ENCODE measurements around the gene C3orf22.
"Not testable (repeated sequence)": the region's sequence is repeated elsewhere in the genome, so short reads cannot be mapped to it uniquely, and the experiment has no call there.

Gene C3orf22, protein sequence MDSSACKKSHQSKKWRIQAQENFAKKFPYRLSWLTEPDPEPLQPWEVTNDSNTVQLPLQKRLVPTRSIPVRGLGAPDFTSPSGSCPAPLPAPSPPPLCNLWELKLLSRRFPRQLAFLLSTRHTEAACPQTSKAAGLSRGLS

GRCh38 chr3:126558336-126559071 lies at the start of gene C3orf22:
C3orf22 (minus strand) TSS chr3:126558932; CDS start chr3:126553390, 5,542 bp downstream.
- DNase-seq, result no peak

- peak; percentile 11 for DNase-seq
Observed at GRCh38 chr3:126607214-126607908, 48.6 kb upstream of the C3orf22 start.

DNA sequence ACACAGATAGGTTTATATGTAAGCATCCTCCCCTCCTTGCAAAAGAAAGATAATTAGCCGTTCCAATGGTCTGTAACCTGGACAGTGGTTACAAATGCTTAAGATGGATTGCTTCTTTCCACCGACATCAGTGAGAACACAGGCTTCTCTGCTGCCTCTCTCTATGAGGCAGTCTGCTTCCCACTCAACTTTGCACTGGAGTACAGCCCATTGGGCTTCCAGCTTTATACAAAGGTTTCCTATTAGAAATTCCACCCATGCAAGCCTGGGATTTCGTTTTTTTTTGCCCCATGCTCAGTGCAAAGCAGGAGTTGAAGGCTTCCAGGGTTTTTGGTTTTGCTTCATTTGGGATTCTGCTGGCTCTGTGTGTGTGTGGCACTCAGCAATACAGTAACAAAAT lies 47.3 kb upstream of the C3orf22 start:
- DNase-seq, result no peak

DNA sequence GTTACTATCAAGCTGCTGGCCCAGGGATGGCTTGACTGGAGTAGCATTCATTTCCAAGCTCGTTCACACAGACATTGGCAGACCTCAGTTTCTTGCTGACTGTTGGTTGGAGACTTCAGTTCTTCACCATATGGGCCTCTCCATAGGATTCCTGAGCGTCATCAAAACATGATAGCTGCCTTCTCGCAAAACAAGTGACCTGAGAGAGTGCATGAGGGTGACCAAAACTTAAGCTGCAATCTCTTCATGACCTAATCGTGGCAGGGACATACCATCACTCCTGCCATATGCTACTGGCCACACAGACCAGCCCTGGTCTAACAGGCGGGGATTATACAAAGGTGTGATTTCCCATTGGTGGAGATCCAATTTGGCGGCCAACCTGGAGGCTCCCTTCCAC lies 46.0 kb upstream of the C3orf22 start:
- no peak for DNase-seq

DNA sequence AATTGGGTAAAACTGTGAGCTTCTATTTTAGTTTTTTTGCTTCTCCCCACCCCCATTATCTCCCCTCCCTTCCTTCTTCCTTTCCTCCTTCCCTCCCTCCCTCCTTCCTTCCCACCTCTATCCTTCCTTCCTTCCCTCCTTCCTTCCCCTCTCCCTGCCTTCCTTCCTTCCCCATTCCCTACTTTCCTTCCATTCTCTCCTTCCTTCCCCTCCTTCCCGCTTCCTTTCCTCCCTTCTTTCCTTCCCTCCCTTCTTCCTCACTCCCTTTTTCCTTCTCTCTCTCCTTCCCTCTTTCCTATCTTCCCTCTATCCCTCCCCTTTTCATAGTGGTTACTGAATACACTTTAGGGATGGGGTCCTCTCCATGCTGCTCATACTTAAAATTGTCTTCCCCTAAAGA lies 40.4 kb upstream of the C3orf22 start:
- DNase-seq, result no peak

GRCh38 chr3:126595479-126595878 lies 36.7 kb upstream of the C3orf22 start:
- DNase-seq, result not testable (repeated sequence)

DNA sequence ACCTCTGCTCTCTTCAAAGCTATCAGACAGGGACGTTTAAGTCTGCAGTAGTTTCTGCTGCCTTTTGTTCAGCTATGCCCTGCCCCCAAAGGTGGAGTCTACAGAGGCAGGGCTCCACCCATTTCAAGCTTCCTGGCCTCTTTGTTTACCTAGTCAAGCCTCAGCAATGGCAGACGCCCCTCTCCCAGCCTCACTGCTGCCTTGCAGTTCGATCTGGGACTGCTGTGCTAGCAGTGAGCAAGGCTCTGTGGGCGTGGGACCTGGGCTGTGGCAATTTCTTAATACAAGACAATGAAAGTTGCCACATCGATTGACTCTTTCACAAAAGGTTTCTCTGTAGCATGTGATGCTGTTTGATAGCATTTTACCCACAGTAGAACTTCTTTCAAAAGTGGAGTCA lies 32.8 kb upstream of the C3orf22 start:
- DNase-seq, result not testable (repeated sequence)

DNA sequence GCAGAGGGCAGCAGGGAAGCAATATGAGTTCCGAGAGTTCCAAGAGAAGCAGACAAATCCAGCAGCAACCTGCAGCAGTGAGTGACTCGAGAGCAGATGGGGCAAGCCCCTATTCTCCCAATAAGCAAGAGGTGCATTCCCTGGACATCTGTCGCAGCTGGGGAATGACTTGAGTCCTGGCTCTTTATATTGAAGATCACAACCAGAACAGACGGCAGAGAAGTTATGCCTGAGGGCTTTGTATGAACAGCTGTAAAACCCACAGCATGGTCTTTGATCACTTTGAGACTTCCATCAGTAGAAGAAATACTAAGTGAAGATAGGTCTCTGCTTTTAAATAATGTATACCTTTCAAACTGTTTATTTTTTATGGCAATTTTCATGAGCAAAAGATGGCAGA lies 23.6 kb upstream of the C3orf22 start:
- no peak for DNase-seq

DNA sequence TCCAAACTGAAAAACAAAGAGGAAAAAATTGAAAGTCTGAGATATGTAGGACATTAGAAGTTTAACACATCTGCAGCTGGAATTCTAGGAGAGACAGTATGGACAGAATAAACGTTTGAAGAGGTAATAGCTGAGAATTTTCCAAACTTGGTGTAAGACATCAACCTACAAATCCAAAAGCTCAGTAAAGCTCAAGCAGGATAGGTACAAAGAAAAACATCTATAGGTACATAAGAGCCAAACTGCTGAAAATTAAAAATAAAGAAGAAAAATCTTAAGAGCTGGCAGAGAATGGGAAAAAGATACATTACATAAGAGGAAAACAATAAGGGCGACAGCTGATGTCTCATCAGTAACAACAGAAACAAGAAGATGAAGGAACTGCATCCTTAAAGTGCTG lies 22.8 kb upstream of the C3orf22 start:
- no peak for DNase-seq

DNA sequence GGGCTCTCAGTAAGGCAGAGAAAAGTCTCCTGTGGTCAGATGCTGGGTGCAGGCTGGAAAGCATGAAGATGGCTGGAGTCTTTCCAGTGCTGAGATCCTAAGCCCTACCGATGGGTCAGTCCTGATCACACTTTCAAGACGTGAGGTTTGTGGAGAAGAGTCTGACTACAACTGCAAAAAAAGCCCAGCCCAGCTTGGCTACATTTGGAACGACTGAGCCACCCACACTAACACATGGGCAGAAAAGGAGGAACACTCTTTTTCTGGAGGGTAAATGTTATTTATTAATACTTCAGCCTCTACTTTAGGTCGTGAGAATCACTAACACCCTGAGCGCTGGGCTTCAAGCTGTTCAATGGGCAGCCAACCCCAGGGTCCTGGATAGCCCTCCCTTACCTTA lies 22.0 kb upstream of the C3orf22 start:
- DNase-seq, result no peak

DNA sequence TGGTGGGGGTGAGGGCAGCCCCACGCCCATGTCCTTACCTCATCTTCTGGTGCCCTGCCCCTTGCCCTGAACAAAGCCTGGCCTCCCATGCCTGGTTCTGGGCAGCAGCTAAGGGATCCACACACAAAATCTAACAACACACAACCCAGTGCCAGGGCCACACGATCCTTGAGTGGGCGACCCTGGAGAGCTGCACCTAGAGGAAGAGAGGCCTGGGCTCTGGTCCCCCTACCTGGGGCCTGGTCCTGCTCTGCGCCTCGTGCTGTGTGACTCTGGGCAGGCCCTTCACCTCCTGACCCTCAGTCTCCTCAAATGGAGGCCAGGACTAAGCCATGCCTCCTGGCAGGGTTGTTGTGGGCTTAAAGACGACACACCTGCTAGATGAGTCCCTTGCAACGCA lies 20.0 kb upstream of the C3orf22 start:
- no peak for DNase-seq

DNA sequence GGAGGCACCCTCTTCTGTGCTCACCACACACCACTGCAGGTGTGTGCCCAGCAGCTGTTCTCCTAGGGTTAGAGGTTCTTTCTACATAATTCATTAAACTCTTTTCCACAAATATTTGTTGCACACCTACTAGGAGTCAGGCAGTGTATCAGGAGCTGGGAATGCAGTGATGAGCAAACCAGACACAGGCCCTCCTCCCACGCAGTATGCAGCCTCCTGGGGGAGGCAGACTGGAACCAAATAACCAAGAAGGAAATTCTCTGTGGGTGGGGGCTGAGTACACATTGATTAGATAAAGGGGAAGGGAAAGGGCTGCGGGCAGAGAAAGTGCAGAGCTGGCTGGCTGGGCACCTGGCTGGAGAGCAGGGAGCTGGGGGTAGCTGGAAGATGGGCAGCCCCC lies 18.5 kb upstream of the C3orf22 start:
- no peak for DNase-seq

- DNase-seq, result no peak
Observed at GRCh38 chr3:126573492-126574117, 14.9 kb upstream of the C3orf22 start.

DNA sequence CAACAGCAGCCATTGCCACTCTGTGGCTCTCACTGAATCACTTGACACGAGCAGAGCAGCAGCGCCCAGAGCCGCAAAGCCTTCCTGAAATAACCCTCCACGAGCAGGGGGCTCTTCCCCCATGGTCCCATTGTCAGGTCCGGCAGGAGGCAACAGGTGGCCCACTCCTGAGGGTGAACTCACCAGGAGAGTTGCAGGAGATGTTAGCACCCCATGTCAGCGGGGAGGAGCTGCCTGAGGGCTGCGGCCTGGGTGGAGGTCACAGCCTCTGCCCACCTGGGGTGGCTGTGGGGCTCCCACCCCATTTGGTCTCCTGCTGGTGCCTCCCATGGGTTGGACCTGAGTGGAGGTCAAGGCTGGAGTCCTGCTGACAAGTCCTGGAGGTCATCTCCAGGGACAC lies 12.3 kb upstream of the C3orf22 start:
- DNase-seq, result no peak

GRCh38 chr3:126570103-126570541 lies 11.4 kb upstream of the C3orf22 start:
- no peak for DNase-seq

DNA sequence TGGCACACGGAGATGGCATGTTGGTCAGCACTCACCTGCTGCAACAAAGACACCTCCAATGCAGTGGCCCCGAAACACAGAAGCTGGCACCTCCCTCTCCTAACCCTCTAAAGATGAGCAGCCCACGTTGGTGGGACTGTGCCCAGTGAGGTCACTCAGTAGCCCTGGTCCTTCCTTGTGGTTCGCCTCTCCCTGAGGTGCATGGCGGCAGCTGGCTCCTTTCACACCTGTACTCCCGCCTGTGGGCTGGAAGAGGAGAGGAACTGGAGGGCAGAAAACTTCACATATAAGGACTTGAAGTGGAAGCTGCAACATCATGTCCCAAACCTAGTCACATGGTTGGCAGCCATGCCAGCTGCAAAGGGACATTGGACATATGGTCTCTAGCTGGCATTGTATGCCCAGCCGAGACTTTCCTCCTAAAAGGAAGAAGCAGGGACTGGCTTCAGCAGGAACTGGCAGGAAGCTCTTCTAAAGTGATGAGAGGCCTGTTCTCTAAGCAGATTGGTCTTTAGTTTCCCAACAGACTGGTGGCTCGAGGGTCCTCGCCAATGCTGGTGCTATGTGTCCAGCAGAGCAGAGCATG lies 10.8 kb upstream of the C3orf22 start:
- DNase-seq, result no peak

DNA sequence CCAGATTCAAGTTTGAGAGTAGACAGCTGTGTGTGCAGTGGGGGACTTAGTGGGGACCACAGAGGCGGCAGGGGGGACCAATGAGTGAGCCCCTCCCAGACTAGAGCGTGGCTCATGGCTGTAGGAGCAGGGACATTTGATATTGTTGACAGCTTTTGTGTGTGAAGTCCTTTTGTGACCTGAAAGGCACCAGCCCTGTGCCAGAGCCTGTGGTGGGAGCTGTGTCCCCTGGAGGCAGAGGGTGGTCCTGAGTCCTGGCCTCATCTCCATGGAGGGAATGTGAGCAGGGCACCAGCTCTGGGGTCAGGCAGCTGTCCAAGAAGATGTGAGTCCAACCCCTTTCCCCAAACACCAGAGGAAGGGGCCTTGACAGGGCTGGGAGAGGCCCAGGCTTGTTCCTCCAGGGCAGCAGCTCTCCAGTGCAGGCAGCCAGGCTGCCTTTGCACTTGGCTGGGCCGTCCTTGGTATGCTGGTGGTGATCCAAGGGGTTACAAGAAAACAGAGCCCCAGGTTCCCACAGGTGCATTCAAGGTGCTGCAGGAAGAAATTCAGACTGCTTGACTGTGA lies 10.1 kb upstream of the C3orf22 start:
- no peak for DNase-seq

- DNase-seq, result no peak
Observed at GRCh38 chr3:126567696-126568438, 9.1 kb upstream of the C3orf22 start.

DNA sequence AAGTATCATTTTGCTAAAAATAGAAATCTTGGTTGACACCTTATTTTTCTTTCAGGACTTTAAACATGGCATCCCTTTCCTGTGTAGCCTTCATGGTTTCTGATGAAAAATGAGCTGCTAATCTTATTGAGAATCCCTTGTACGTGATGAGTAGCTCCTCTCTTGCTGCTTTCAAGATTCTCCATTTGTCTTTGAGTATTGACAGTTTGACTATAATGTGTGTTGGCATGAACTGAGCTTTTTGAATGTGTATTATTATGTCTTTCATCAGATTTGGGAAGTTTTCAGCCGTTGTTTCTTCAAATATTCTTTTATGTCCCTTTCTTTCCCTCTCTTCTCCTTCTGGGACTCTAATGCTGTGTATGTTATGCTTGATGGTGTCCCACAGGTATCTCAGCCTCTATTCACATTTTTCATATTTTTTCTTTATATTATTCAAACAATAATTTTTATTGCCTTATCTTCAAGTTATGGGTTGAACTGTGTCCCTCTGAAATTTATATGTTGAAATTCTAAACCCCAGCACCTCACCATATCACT lies 4.1 kb upstream of the C3orf22 start:
- no peak for DNase-seq

DNA sequence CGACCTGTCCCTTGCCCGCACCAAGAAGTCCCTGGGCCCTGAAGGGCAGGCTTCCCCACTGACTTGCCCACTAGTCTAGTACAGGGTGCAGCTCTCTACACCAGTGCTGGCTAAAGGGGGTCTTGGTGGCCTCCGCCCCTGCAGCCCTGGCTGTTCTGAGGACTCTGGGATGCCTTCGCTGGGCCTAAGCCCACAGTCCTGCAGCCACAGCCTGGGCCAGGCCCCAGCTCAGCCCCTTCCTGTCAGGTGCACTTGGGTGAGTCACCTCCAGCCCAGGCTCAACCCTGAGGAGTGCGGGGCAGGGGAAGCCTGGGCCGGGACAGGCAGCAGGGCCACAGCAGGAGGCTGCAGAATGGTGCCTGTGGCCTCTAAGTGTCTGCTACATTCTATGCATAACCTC lies 971 bp downstream of the C3orf22 start:
- DNase-seq, result no peak

- no peak for DNase-seq
Observed at GRCh38 chr3:126557415-126557745, 1.4 kb downstream of the C3orf22 start.

Measured in CD4-positive, alpha-beta T cell treated with Interleukin-12 subunit alpha and Interleukin-12 subunit beta, for 1 hour (primary cell).